C4-2B (cell line): ENCODE measurements around the gene ZNF716.
"Not testable (repeated sequence)": the region's sequence is repeated elsewhere in the genome, so short reads cannot be mapped to it uniquely, and the experiment has no call there.

Source experiments
- H3K27ac ChIP-seq: fragments of 450-650 bp; 2 replicates; pipeline ENCODE4 v1.5.1; 2017
- ZFX ChIP-seq: fragments of 450-650 bp; IDR thresholded peaks from 2 replicates; pipeline ENCODE4 v1.6.1; 2017
- TF ChIP-seq, protein P1 (sequence below): fragments of 450-650 bp; conservative IDR thresholded peaks from 2 replicates; pipeline ENCODE4 v1.5.1; 2017; ENCODE audit warnings: mild to moderate bottlenecking

ZNF716 gene

DNA sequence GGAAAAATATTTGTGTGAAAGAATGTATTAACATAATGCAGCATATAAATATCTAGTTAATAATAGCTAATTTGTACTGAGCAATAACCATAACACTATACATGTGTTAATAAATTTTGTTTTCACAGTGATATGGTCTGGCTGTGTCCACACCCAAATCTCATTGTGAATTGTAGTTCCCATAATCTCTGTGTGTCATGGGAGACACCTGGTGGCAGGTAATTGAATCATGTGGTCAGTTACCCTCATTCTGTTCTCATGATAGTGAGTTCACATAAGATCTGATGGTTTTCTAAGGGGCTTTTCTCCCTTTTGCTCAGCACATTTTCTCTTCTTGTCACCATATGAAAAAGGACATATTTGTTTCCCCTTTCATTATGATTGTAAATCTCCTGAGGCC, 30.3 kb downstream of the ZNF716 start:
- H3K27ac ChIP-seq, result not testable (repeated sequence)
- TF ChIP-seq, protein P1, sequence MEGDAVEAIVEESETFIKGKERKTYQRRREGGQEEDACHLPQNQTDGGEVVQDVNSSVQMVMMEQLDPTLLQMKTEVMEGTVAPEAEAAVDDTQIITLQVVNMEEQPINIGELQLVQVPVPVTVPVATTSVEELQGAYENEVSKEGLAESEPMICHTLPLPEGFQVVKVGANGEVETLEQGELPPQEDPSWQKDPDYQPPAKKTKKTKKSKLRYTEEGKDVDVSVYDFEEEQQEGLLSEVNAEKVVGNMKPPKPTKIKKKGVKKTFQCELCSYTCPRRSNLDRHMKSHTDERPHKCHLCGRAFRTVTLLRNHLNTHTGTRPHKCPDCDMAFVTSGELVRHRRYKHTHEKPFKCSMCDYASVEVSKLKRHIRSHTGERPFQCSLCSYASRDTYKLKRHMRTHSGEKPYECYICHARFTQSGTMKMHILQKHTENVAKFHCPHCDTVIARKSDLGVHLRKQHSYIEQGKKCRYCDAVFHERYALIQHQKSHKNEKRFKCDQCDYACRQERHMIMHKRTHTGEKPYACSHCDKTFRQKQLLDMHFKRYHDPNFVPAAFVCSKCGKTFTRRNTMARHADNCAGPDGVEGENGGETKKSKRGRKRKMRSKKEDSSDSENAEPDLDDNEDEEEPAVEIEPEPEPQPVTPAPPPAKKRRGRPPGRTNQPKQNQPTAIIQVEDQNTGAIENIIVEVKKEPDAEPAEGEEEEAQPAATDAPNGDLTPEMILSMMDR, result peak; percentile 20

DNA sequence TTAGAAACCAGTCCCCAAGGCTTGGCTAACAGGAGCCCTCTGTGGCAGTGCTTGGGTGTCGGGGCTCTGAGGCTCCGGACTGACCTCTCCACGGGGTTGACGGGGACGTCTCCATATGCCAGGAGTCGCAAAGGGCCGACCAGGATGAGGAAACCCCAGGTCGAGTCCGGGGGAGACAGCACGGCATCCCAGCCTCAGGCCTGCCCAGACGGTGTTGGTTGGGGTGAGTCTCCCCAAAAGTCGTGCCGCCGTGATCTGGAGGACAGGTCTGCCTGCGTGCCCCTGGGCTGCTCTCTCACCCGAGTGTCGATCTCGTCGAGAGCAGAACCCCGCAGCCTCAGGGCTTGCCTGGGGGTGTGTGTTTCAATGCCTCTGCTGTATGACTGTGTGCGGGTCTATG, 35.0 kb downstream of the ZNF716 start:
- not testable (repeated sequence) for H3K27ac ChIP-seq

DNA sequence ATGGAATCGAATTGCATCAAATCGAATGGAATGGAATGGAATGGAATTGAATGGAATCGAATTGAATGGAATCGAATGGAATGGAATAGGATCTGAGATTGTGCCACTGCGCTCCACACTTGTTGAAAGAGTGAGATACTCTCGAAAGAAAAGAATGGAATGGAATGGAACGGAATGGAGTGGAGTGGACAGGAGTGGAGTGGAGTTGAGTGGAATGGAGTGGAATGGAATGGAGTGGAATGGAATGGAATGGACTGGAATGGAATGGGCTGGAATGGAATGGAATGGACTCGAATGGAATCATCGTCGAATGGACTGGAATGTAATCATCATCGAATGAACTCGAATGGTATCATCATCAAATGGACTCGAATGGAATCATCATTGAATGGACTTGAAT, 38.0 kb downstream of the ZNF716 start:
- TF ChIP-seq, protein P1, result no peak
- TF ChIP-seq ZFX, result no peak
- no peak overlapping the region for H3K27ac ChIP-seq

DNA sequence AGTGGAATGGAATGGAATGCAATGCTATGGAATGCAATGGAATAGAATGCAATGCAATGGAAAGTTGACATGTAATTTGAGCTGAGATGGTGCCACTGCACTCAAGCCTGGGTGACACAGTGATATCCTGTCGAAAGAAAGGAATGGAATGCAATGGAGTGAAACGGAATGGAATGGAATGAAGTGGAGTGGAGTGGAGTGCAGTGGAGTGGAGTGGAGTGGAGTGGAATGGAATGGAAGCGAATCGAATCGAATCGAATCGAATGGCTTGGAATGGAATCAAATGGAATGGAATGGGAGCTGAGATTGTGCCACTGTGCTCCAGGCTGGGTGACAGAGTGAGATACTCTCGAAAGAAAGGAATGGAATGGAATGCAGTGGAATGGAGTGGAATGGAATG, 45.1 kb downstream of the ZNF716 start:
- H3K27ac ChIP-seq, result not testable (repeated sequence)

DNA sequence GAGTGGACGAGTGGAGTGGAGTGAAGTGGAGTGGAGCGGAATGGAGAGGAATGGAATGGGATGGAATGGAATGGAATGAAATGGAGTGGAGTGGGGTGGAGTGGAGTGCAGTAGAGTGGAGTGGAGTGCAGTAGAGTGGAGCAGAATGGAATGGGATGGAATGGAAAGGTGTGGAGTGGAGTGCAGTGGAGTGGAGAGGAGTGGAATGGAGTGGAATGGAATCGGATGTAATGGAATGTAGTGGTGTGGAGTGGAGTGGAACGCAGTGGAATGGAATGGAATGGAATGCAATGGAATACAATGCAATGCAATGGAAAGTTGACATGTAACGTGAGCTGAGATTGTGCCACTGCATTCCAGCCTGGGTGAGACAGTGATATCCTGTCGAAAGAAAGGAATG, 46.4 kb downstream of the ZNF716 start:
- H3K27ac ChIP-seq, result no peak overlapping the region
- no peak for TF ChIP-seq ZFX
- TF ChIP-seq, protein P1, result no peak

DNA sequence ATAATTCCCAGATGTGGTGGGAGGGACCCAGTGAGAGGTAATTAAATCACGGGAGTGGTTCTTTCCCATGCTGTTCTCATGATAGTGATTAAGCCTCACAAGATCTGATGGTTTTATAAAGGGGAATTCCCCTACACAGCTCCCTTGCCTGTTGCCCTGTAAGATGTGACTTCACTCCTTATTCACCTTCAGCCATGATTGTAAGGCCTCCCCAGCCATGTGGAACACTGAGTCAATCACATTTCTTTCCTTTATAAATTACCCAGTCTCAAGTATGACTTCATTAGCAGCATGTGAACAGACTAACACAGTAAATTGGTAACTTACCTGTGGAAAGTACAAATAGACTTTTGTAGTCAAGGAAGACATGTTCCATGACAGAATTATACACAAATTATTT, 55.2 kb downstream of the ZNF716 start:
- no peak overlapping the region for H3K27ac ChIP-seq
- no peak for TF ChIP-seq ZFX
- TF ChIP-seq, protein P1, result no peak
